Osteoblast (primary cell): Measurements from ENCODE around the gene RBP3. TPM values are rescaled to one million over a fixed set of nuclear protein-coding genes. Genes with fewer than 3 reads are reported as not detected.

Source experiments
- DNase-seq: peaks from one replicate; pipeline ENCODE4 v3.0.0; 2011; ENCODE audit warnings: low spot score, mixed read lengths; ENCODE audit not compliant: insufficient read length; ENCODE audit errors: missing footprints
- H2AFZ ChIP-seq: 2 replicates; pipeline ENCODE4 v1.6.0; 2011; ENCODE audit warnings: mild to moderate bottlenecking, low read length
- H3K27ac ChIP-seq: 2 replicates; pipeline ENCODE4 v1.5.1; 2011; ENCODE audit warnings: mild to moderate bottlenecking, low read depth, low read length, moderate library complexity
- H3K27me3 ChIP-seq: 2 replicates; pipeline ENCODE4 v1.6.0; 2012; ENCODE audit warnings: mild to moderate bottlenecking, control low read depth, inconsistent platforms, low read length, moderate library complexity; ENCODE audit not compliant: insufficient read depth
- H3K36me3 ChIP-seq: 2 replicates; pipeline ENCODE4 v1.5.1; 2011; ENCODE audit warnings: mild to moderate bottlenecking, low read length, control low read depth, moderate library complexity; ENCODE audit not compliant: insufficient read depth
- H3K4me1 ChIP-seq: 2 replicates; pipeline ENCODE4 v1.5.1; 2011; ENCODE audit warnings: mild to moderate bottlenecking, low read length, control low read depth, moderate library complexity; ENCODE audit not compliant: insufficient read depth
- H3K4me2 ChIP-seq: 2 replicates; pipeline ENCODE4 v1.6.0; 2011; ENCODE audit warnings: mild to moderate bottlenecking, low read length; ENCODE audit not compliant: insufficient read depth
- H3K4me3 ChIP-seq: fragments of 200-600 bp; sonication (generic); 3 replicates; pipeline ENCODE4 v1.5.1; 2012; ENCODE audit warnings: mild to moderate bottlenecking, low read length, inconsistent platforms; ENCODE audit not compliant: insufficient read depth
- H3K79me2 ChIP-seq: 2 replicates; pipeline ENCODE4 v1.6.0; 2012; ENCODE audit warnings: mild to moderate bottlenecking, low read length, control low read depth, inconsistent platforms; ENCODE audit not compliant: insufficient read depth
- H3K9me3 ChIP-seq: 2 replicates; pipeline ENCODE4 v1.5.1; 2011; ENCODE audit warnings: low read depth, low read length, control low read depth
- H4K20me1 ChIP-seq: 2 replicates; pipeline ENCODE4 v1.6.0; 2012; ENCODE audit warnings: mild to moderate bottlenecking, low read length, control low read depth; ENCODE audit not compliant: insufficient read depth
- CTCF ChIP-seq: IDR thresholded peaks from 2 replicates; pipeline ENCODE4 v1.5.1; 2011; ENCODE audit warnings: mild to moderate bottlenecking, low read depth, low read length, moderate library complexity; ENCODE audit errors: extremely low read depth
- total RNA-seq: library from RNA; depleted of rRNA; stranded (reverse); fragments of >200 nt; gene quantifications from 2 replicates; pipeline ENCODE4 v1.2.3, GENCODE V29; 2012

Gene RBP3
- total RNA-seq, 1 donor: not detected

DNA sequence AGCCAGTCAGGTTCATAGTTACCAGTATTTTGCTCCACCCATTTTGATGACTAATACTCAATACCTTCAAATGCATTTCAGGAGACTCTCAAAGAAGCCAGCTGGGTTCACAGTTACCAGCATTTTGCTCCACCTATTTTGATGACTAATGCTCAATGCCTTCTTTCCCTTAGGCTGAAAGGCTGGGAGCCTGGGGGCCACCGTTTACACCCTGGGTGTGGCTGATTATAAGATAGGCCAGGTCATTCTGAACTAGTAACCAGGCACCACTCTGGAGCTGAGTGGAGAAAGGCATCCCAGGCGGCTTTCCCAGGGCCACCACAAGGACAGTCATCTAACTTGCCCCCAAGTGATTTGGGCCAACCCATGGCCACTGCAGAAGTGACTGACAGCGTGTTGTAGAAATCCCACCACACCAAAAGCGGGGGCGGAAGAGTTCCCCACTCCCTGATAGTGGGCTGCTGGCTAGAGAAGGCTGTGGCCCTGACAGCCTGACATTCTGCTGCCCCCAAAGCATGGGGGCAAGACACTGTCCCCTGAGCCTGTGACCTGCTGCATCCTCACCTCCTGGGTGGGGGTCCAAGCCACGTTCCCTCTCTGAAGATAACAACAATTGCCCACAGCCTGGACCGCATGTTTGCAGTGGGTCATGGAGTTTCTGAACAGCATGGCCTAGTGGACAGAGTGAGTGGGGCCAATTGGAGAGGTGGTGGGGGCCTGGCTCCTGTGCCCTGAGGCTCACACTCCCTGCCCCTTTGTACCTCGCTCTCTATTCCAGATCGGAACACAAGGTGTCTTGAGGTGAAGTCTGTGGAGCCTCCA lies 58.9 kb downstream of the RBP3 start:
- no peaks in the 10 kb centered on the region for H3K79me2 ChIP-seq

More for the DNA sequence above, 58.9 kb downstream of the RBP3 start:
- no peaks in the 10 kb centered on the region for H4K20me1 ChIP-seq
- peaks cover 23% of the 10 kb centered on the region for H3K4me1 ChIP-seq
- H2AFZ ChIP-seq: no peak overlapping the region
- H3K27ac ChIP-seq: no peak overlapping the region
- DNase-seq: no peak
- no peaks in the 10 kb centered on the region for H3K36me3 ChIP-seq
- no peak overlapping the region for H3K4me3 ChIP-seq
- no peak overlapping the region for H3K4me2 ChIP-seq
- H3K9me3 ChIP-seq: no peaks in the 10 kb centered on the region
- no peak for TF ChIP-seq CTCF
- peaks cover 3% of the 10 kb centered on the region for H3K27me3 ChIP-seq

Other genes with a start within 250 kb of the RBP3 start
- under 0.01 TPM in 2 replicates for gene GDF10, start 48.2 kb upstream of the RBP3 start, total RNA-seq
- not detected in 2 replicates for gene GDF2, start 25.9 kb upstream of the RBP3 start, total RNA-seq
- gene ZNF488, start 35.9 kb downstream of the RBP3 start, total RNA-seq: under 0.01 and 0.29 TPM in 2 replicates
- gene ANXA8, start 135.8 kb downstream of the RBP3 start, total RNA-seq: 0.59 and 0.72 TPM in 2 replicates
- not detected in 2 replicates for gene FAM25G, start 143.3 kb downstream of the RBP3 start, total RNA-seq
- 6.2 and 8.3 TPM in 2 replicates for gene AGAP9, start 175.3 kb downstream of the RBP3 start, total RNA-seq